Measurements from ENCODE around the gene IRX5. TPM values are rescaled to one million over a fixed set of nuclear protein-coding genes. Genes with fewer than 3 reads are reported as not detected.

IRX5 gene
- total RNA-seq, 1 experiment from 2014 or later: 0.86 TPM

DNA sequence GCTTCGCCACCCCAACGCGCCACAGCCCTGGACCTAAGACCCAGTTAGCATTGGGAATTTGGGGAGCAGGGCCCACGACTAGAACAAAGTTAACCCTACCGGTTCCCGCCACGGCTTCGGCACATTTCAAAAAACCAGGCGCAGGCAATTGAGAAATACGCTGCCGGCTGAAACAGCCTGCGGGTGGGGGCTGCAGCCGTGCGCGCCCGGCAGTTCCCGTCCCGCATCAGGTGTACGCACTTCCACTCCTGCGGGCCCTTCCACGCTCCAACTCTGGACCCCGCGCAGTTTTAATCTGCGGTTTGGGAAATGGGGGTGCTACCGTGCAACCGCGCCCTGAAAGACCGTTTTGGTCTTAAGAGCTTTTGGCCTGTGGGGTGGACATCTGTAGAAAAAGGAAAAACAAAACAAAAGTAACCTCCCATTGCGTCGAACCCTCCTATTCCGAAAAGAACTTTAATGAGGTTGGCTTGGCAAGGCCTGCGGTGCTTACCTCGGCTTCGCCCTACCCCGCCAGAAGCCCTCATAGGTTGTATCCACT, 7.1 kb downstream of the IRX5 start:
- RAD21 ChIA-PET (ENCODE audit: low non-redundant PET in 1 of 2, low total read pairs in 2 of 2, uncharacterized antibody in 2 of 2, unreplicated experiment in 2 of 2): no interaction called here
- Histone ChIP-seq H3K4me2 (ENCODE audit: low read length) (no peak overlapping the region), H3K27ac (ENCODE audit: low read depth, low read length) (no peak overlapping the region), H3K36me3 (ENCODE audit: control insufficient read depth in 1 of 2, insufficient read depth in 2 of 2, low read length in 2 of 2) (no peaks in the 10 kb centered on the region), H3K27me3 (ENCODE audit: insufficient read depth, low read length) (no peaks in the 10 kb centered on the region), H3K4me3 (replicated peaks in 1 of 2; ENCODE audit: low read depth in 1 of 2, low read length in 2 of 2) (no peak overlapping the region), H3K9me3 (ENCODE audit: control insufficient read depth in 1 of 2, insufficient read depth in 1 of 2, low read depth in 1 of 2, low read length in 2 of 2) (no peaks in the 10 kb centered on the region), H3K4me1 (ENCODE audit: control insufficient read depth in 1 of 2, insufficient read depth in 2 of 2, low read length in 2 of 2) (no peaks in the 10 kb centered on the region), H4K20me1 (ENCODE audit: insufficient read depth) (no peaks in the 10 kb centered on the region), H3K9ac (ENCODE audit: low read length) (no peak overlapping the region), H3K79me2 (ENCODE audit: insufficient read depth, low read length) (no peaks in the 10 kb centered on the region), H3K9me2 (ENCODE audit: insufficient read depth) (no peaks in the 10 kb centered on the region), H2AFZ (ENCODE audit: low read depth, low read length, poor library complexity, severe bottlenecking) (no peak overlapping the region)
- POLR2A ChIA-PET: no interaction called here
- intact Hi-C loops (cut with micrococcal nuclease): no loop called here
- DNase-seq (ENCODE audit: low read depth, low spot score) (no peak), ATAC-seq (no peak)
- TF ChIP-seq SIN3A (IDR thresholded peaks at IDR 0.05; ENCODE audit: low read depth) (no peak), ZFX (IDR thresholded peaks at IDR 0.05) (no peak), CBX3 (IDR thresholded peaks at IDR 0.05; ENCODE audit: low read depth) (no peak), EGR1 (IDR thresholded peaks at IDR 0.05; ENCODE audit: low read depth) (no peak), POLR2AphosphoS5 (IDR thresholded peaks at IDR 0.05; ENCODE audit: low read depth, low read length) (no peak), POLR2A (IDR thresholded peaks at IDR 0.05; ENCODE audit: borderline replicate concordance, extremely low read depth, insufficient read depth, insufficient read length) (no peak), FOSL1 (IDR thresholded peaks at IDR 0.05; ENCODE audit: low read depth) (no peak), CEBPB (IDR thresholded peaks at IDR 0.05; ENCODE audit: low read depth) (no peak), YY1 (IDR thresholded peaks at IDR 0.05; ENCODE audit: extremely low read depth, insufficient replicate concordance, low read depth, low read length) (no peak), EZH2phosphoT487 (IDR thresholded peaks at IDR 0.05; ENCODE audit: borderline replicate concordance) (no peak), SP1 (IDR thresholded peaks at IDR 0.05; ENCODE audit: low read depth) (no peak)
- TF ChIP-seq, protein P1, sequence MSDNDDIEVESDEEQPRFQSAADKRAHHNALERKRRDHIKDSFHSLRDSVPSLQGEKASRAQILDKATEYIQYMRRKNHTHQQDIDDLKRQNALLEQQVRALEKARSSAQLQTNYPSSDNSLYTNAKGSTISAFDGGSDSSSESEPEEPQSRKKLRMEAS (IDR thresholded peaks at IDR 0.05): no peak
- TF ChIP-seq, protein P2, sequence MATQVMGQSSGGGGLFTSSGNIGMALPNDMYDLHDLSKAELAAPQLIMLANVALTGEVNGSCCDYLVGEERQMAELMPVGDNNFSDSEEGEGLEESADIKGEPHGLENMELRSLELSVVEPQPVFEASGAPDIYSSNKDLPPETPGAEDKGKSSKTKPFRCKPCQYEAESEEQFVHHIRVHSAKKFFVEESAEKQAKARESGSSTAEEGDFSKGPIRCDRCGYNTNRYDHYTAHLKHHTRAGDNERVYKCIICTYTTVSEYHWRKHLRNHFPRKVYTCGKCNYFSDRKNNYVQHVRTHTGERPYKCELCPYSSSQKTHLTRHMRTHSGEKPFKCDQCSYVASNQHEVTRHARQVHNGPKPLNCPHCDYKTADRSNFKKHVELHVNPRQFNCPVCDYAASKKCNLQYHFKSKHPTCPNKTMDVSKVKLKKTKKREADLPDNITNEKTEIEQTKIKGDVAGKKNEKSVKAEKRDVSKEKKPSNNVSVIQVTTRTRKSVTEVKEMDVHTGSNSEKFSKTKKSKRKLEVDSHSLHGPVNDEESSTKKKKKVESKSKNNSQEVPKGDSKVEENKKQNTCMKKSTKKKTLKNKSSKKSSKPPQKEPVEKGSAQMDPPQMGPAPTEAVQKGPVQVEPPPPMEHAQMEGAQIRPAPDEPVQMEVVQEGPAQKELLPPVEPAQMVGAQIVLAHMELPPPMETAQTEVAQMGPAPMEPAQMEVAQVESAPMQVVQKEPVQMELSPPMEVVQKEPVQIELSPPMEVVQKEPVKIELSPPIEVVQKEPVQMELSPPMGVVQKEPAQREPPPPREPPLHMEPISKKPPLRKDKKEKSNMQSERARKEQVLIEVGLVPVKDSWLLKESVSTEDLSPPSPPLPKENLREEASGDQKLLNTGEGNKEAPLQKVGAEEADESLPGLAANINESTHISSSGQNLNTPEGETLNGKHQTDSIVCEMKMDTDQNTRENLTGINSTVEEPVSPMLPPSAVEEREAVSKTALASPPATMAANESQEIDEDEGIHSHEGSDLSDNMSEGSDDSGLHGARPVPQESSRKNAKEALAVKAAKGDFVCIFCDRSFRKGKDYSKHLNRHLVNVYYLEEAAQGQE (IDR thresholded peaks at IDR 0.05; ENCODE audit: low read depth): no peak
- BruUV-seq (replicated peaks): no TSS peak
- CTCF ChIA-PET: no interaction called here
